Esophagus muscularis mucosa (tissue), 3 donors: Measurements from ENCODE around the gene CCDC187.

Experiments used
- POLR2AphosphoS5 ChIP-seq, 2 donors: sonication (generic); formaldehyde crosslinking; IDR thresholded peaks; one replicate each; pipeline ENCODE4 v1.6.1; 2017; ENCODE audit warnings: antibody characterized with exemption in 2 of 2
- TF ChIP-seq, protein P1 (sequence below), 3 experiments: fragments of 200-600 bp in 2 of 3; fragments of 450-650 bp in 1 of 3; sonication (generic) in 2 of 3; IDR thresholded peaks; one replicate each; pipeline ENCODE4 v1.5.1; 2017 to 2019; ENCODE audit warnings: antibody characterized with exemption in 3 of 3, mild to moderate bottlenecking in 2 of 3, moderate library complexity in 1 of 3

DNA sequence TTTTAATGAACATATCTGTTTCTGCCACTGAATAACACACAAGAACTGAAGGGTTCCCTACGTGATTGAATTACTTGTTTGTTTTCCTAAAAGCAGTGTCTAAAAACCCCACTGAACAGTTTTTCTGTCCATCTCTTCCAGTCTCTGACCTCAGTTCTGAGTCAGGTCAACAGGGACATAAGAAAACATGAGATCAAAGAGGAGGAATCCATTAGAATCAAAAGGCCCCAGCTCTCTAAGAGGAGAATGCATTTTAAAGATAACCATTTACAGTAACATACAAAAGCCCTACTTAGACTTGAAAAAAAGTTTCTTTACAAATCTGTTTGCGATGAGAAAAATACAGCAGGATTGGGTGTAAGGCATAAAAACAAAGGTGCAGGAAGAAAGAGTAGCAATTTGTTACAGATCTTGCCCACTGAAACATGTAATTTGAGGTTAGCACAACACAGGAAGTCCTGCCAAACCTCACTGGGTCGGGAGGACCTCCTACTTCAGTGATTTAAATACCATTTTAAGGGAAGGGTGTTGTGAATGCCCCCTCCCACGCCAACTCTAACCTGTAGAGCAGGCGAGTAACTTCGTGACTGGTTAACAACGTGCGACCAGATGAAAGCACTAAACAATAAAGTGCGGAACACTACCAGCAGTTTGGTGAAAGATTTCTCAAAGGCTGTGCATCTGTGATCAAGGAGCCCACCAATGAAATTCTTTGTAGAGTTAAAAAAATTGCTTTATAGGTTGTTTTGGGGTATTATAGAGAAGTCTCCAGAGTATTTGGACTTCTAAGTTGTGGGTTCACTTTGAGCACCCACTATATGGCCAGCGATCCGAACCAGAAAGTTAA, 59.5 kb downstream of the CCDC187 start:
- TF ChIP-seq, protein P1, sequence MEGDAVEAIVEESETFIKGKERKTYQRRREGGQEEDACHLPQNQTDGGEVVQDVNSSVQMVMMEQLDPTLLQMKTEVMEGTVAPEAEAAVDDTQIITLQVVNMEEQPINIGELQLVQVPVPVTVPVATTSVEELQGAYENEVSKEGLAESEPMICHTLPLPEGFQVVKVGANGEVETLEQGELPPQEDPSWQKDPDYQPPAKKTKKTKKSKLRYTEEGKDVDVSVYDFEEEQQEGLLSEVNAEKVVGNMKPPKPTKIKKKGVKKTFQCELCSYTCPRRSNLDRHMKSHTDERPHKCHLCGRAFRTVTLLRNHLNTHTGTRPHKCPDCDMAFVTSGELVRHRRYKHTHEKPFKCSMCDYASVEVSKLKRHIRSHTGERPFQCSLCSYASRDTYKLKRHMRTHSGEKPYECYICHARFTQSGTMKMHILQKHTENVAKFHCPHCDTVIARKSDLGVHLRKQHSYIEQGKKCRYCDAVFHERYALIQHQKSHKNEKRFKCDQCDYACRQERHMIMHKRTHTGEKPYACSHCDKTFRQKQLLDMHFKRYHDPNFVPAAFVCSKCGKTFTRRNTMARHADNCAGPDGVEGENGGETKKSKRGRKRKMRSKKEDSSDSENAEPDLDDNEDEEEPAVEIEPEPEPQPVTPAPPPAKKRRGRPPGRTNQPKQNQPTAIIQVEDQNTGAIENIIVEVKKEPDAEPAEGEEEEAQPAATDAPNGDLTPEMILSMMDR (IDR thresholded peaks at IDR 0.05): no peak
- no peak for TF ChIP-seq POLR2AphosphoS5 (IDR thresholded peaks at IDR 0.05)
